HCT116 (cell line): ENCODE results near the gene UBE3C. TPM values are rescaled to one million over a fixed set of nuclear protein-coding genes. Genes with fewer than 3 reads are reported as not detected.

ENCODE experiments used
- ATAC-seq: fragments of 200-7000 bp; cut with Tn5 transposase; 2 replicates; pipeline ENCODE4 v1.9.1; 2020; ENCODE audit warnings: mild to moderate bottlenecking, moderate library complexity
- BruUV-seq: library from RNA; stranded (reverse); fragments of 400-500 nt; replicated peaks from 2 replicates; lab custom pipeline; 2021; lab: Mats Ljungman, UMichigan
- CTCF ChIA-PET: fragments of 300-600 bp; sonication (Branson Sonifier 250); formaldehyde crosslinking; loops from one replicate; lab custom pipeline; 2021; ENCODE audit warnings: antibody characterized with exemption; lab: Charles Lee
- POLR2A ChIA-PET: fragments of 300-600, 350-600 bp; sonication (Branson Sonifier 250); formaldehyde crosslinking; loops from one replicate; lab custom pipeline; 2021; ENCODE audit warnings: antibody characterized with exemption; lab: Charles Lee
- RAD21 ChIA-PET, 2 experiments: fragments of 300-600 bp; sonication (Branson Sonifier 250); formaldehyde crosslinking; loops; one replicate each; lab custom pipeline; 2023; ENCODE audit warnings: low total read pairs in 2 of 2; ENCODE audit not compliant: uncharacterized antibody in 2 of 2, unreplicated experiment in 2 of 2, low non-redundant PET in 1 of 2; lab: Charles Lee
- DNase-seq: peaks from one replicate; pipeline ENCODE4 v3.0.0-alpha.2; 2010; ENCODE audit warnings: low read depth, low spot score
- H2AFZ ChIP-seq: fragments of 200-600 bp; shearing (Covaris generic), sonication (generic); 2 replicates; pipeline ENCODE4 v1.6.1; 2017; ENCODE audit warnings: low read depth, mixed run types, mixed read lengths, antibody characterized with exemption, low read length; ENCODE audit not compliant: poor library complexity, severe bottlenecking
- H3K27ac ChIP-seq: 2 replicates; pipeline ENCODE4 v1.5.1; 2012; ENCODE audit warnings: low read depth, low read length
- H3K27me3 ChIP-seq: fragments of 200-600 bp; sonication (generic); 2 replicates; pipeline ENCODE4 v1.6.1; 2016; ENCODE audit warnings: mixed run types, low read length, mixed read lengths; ENCODE audit not compliant: insufficient read depth
- H3K36me3 ChIP-seq, 2 experiments: fragments of 200-500 bp in 1 of 2; fragments of 200-600 bp in 1 of 2; sonication (Bioruptor generic) in 1 of 2; sonication (generic) in 1 of 2; 2 replicates each; pipeline versions ENCODE4 v1.5.1 to v1.6.1; 2014 to 2016; ENCODE audit warnings: low read length in 2 of 2, inconsistent platforms in 1 of 2, mixed read lengths in 1 of 2, mixed run types in 1 of 2; ENCODE audit not compliant: insufficient read depth in 2 of 2, control insufficient read depth in 1 of 2
- H3K4me1 ChIP-seq, 2 experiments: fragments of 200-600 bp in 1 of 2; sonication (generic) in 1 of 2; 2 replicates each; pipeline versions ENCODE4 v1.5.1 to v1.6.1; 2012 to 2017; ENCODE audit warnings: low read length in 2 of 2, inconsistent platforms in 1 of 2, mild to moderate bottlenecking in 1 of 2, mixed read lengths in 1 of 2, mixed run types in 1 of 2, moderate library complexity in 1 of 2; ENCODE audit not compliant: insufficient read depth in 2 of 2, control insufficient read depth in 1 of 2
- H3K4me2 ChIP-seq: fragments of 200-600 bp; sonication (generic); 2 replicates; pipeline ENCODE4 v1.6.1; 2017; ENCODE audit warnings: mixed run types, low read length, mixed read lengths
- H3K4me3 ChIP-seq, 2 experiments: fragments of 200-600 bp in 1 of 2; sonication (generic) in 1 of 2; replicated peaks in 1 of 2; 2 replicates each; pipeline ENCODE4 v1.5.1; 2011 to 2016; ENCODE audit warnings: low read length in 2 of 2, control low read depth in 1 of 2, low read depth in 1 of 2, mild to moderate bottlenecking in 1 of 2, mixed read lengths in 1 of 2, mixed run types in 1 of 2
- H3K79me2 ChIP-seq: fragments of 200-600 bp; sonication (generic); 2 replicates; pipeline ENCODE4 v1.6.1; 2017; ENCODE audit warnings: mild to moderate bottlenecking, mixed run types, low read length, moderate library complexity, mixed read lengths; ENCODE audit not compliant: insufficient read depth
- H3K9ac ChIP-seq: fragments of 200-600 bp; sonication (generic); 2 replicates; pipeline ENCODE4 v1.6.1; 2016; ENCODE audit warnings: low read length, mixed read lengths
- H3K9me2 ChIP-seq: fragments of 200-600 bp; sonication (generic), shearing (Covaris generic); 2 replicates; pipeline ENCODE4 v1.6.1; 2017; ENCODE audit warnings: mixed run types, mild to moderate bottlenecking, moderate library complexity; ENCODE audit not compliant: insufficient read depth
- H3K9me3 ChIP-seq, 2 experiments: fragments of 200-500 bp in 1 of 2; fragments of 200-600 bp in 1 of 2; sonication (Bioruptor generic) in 1 of 2; sonication (generic) in 1 of 2; 2 replicates each; pipeline ENCODE4 v1.6.1; 2014 to 2017; ENCODE audit warnings: low read length in 2 of 2, mixed read lengths in 2 of 2, inconsistent platforms in 1 of 2, low read depth in 1 of 2, mild to moderate bottlenecking in 1 of 2, mixed run types in 1 of 2, moderate library complexity in 1 of 2; ENCODE audit not compliant: control insufficient read depth in 1 of 2, insufficient read depth in 1 of 2
- H4K20me1 ChIP-seq: fragments of 200-600 bp; sonication (generic), shearing (Covaris generic); 2 replicates; pipeline ENCODE4 v1.6.1; 2017; ENCODE audit warnings: mixed run types, mild to moderate bottlenecking, moderate library complexity; ENCODE audit not compliant: insufficient read depth
- CEBPB ChIP-seq: IDR thresholded peaks from 2 replicates; pipeline ENCODE4 v1.6.1; 2012; ENCODE audit warnings: low read depth
- EZH2phosphoT487 ChIP-seq: fragments of 200-600 bp; IDR thresholded peaks from 2 replicates; pipeline ENCODE4 v1.6.1; 2018; ENCODE audit warnings: antibody characterized with exemption, borderline replicate concordance
- POLR2AphosphoS5 ChIP-seq: IDR thresholded peaks from 2 replicates; pipeline ENCODE4 v1.6.1; 2011; ENCODE audit warnings: mild to moderate bottlenecking, low read depth, low read length, moderate library complexity
- SP1 ChIP-seq: IDR thresholded peaks from 2 replicates; pipeline ENCODE4 v1.6.1; 2012; ENCODE audit warnings: low read depth
- TCF7L2 ChIP-seq: IDR thresholded peaks from 2 replicates; pipeline ENCODE4 v1.7.0; 2011; ENCODE audit warnings: borderline replicate concordance, inconsistent platforms; ENCODE audit not compliant: insufficient read depth, insufficient read length; ENCODE audit errors: extremely low read depth
- ZFX ChIP-seq: fragments of 450-650 bp; IDR thresholded peaks from 2 replicates; pipeline ENCODE4 v1.6.1; 2017
- ZNF274 ChIP-seq: fragments of 200-500 bp; sonication (Bioruptor generic); IDR thresholded peaks from 2 replicates; pipeline ENCODE4 v1.6.1; 2014; ENCODE audit warnings: mild to moderate bottlenecking, low read depth, low read length, inconsistent platforms
- intact Hi-C: fragments of 100-400 bp; cut with micrococcal nuclease; formaldehyde crosslinking; loops from 2 replicates; pipeline ENCODE4 v1.10.0; 2022
- total RNA-seq: library from RNA; stranded (reverse); gene quantifications from one replicate; pipeline ENCODE4 v1.2.1, GENCODE V29; 2021; ENCODE audit not compliant: unreplicated experiment
- TF ChIP-seq, protein P1 (sequence below): IDR thresholded peaks from 2 replicates; pipeline ENCODE4 v1.6.1; 2011; ENCODE audit warnings: mild to moderate bottlenecking, low read length, moderate library complexity; ENCODE audit not compliant: insufficient replicate concordance; ENCODE audit errors: extremely low read depth
- TF ChIP-seq, protein P2 (sequence below): IDR thresholded peaks from 2 replicates; pipeline ENCODE4 v1.6.1; 2012; ENCODE audit warnings: low read depth
- TF ChIP-seq, protein P3 (sequence below), 3 experiments: fragments of 200-600 bp in 1 of 3; sonication (generic) in 1 of 3; IDR thresholded peaks in 2 of 3; conservative IDR thresholded peaks in 1 of 3; 2 replicates each; pipeline ENCODE4 v1.5.1; 2012 to 2017; ENCODE audit warnings: low read depth in 2 of 3, low read length in 2 of 3, antibody characterized with exemption in 1 of 3, borderline replicate concordance in 1 of 3, control low read depth in 1 of 3, mild to moderate bottlenecking in 1 of 3, mixed read lengths in 1 of 3, mixed run types in 1 of 3, moderate library complexity in 1 of 3; ENCODE audit not compliant: insufficient read depth in 1 of 3
- TF ChIP-seq, protein P4 (sequence below): IDR thresholded peaks from 2 replicates; pipeline ENCODE4 v1.6.1; 2012
- TF ChIP-seq, protein P5 (sequence below): IDR thresholded peaks from 2 replicates; pipeline ENCODE4 v1.6.1; 2012

Gene UBE3C
- total RNA-seq, 1 experiment from 2014 or later: 68.3 TPM

DNA sequence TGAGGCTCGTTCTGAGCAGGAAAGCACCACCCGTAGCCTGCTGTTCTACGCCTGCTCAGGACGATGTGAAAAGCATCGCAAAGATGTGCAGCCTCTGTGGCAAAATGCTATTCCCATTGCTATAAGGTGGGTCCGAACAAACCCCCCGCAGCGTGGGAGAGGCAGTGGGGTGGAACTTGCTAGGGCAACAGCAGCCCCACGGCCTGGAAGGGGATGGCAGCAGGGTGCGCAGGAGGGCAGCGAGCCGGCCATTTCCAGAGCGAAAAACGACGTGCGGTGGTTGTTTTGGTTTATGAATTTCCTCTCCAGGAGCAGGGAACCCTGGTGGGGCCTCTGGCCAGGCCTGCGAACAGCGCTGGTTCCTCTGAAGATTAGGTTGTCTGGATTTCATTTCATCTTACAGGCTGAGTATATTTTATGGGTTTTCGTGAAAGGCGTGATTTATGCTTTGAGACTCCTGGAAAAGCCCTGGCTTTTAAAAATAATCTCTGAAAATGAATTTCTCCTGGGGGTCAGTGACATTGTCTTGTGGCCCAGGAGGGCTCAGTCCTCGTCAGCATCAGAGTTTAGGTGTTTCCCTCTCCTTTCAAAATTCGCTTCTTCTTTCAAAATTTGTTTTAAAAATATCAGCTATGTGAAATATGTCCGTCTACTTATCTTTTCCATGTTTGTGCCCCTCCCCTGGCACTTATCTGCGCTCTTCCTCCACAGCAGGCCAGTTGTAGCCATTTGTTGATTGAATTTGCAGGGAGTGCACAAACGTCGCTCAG is 42.3 kb upstream of the UBE3C start:
- H3K27me3 ChIP-seq: no peaks in the 10 kb centered on the region
- H3K9me3 ChIP-seq: peaks cover 0 to 9% of the 10 kb centered on the region in 2 experiments; a peak in 1 of 4 replicates
- ChIA-PET CTCF (no interaction called here), RAD21 (no interaction called here), POLR2A (no interaction called here)
- TF ChIP-seq TCF7L2 (no peak), EZH2phosphoT487 (no peak), POLR2AphosphoS5 (no peak), CEBPB (no peak), SP1 (no peak), ZFX (no peak), ZNF274 (no peak)
- TF ChIP-seq, protein P1, sequence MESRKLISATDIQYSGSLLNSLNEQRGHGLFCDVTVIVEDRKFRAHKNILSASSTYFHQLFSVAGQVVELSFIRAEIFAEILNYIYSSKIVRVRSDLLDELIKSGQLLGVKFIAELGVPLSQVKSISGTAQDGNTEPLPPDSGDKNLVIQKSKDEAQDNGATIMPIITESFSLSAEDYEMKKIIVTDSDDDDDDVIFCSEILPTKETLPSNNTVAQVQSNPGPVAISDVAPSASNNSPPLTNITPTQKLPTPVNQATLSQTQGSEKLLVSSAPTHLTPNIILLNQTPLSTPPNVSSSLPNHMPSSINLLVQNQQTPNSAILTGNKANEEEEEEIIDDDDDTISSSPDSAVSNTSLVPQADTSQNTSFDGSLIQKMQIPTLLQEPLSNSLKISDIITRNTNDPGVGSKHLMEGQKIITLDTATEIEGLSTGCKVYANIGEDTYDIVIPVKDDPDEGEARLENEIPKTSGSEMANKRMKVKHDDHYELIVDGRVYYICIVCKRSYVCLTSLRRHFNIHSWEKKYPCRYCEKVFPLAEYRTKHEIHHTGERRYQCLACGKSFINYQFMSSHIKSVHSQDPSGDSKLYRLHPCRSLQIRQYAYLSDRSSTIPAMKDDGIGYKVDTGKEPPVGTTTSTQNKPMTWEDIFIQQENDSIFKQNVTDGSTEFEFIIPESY: no peak
- TF ChIP-seq, protein P2, sequence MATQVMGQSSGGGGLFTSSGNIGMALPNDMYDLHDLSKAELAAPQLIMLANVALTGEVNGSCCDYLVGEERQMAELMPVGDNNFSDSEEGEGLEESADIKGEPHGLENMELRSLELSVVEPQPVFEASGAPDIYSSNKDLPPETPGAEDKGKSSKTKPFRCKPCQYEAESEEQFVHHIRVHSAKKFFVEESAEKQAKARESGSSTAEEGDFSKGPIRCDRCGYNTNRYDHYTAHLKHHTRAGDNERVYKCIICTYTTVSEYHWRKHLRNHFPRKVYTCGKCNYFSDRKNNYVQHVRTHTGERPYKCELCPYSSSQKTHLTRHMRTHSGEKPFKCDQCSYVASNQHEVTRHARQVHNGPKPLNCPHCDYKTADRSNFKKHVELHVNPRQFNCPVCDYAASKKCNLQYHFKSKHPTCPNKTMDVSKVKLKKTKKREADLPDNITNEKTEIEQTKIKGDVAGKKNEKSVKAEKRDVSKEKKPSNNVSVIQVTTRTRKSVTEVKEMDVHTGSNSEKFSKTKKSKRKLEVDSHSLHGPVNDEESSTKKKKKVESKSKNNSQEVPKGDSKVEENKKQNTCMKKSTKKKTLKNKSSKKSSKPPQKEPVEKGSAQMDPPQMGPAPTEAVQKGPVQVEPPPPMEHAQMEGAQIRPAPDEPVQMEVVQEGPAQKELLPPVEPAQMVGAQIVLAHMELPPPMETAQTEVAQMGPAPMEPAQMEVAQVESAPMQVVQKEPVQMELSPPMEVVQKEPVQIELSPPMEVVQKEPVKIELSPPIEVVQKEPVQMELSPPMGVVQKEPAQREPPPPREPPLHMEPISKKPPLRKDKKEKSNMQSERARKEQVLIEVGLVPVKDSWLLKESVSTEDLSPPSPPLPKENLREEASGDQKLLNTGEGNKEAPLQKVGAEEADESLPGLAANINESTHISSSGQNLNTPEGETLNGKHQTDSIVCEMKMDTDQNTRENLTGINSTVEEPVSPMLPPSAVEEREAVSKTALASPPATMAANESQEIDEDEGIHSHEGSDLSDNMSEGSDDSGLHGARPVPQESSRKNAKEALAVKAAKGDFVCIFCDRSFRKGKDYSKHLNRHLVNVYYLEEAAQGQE: no peak
- TF ChIP-seq, protein P3, sequence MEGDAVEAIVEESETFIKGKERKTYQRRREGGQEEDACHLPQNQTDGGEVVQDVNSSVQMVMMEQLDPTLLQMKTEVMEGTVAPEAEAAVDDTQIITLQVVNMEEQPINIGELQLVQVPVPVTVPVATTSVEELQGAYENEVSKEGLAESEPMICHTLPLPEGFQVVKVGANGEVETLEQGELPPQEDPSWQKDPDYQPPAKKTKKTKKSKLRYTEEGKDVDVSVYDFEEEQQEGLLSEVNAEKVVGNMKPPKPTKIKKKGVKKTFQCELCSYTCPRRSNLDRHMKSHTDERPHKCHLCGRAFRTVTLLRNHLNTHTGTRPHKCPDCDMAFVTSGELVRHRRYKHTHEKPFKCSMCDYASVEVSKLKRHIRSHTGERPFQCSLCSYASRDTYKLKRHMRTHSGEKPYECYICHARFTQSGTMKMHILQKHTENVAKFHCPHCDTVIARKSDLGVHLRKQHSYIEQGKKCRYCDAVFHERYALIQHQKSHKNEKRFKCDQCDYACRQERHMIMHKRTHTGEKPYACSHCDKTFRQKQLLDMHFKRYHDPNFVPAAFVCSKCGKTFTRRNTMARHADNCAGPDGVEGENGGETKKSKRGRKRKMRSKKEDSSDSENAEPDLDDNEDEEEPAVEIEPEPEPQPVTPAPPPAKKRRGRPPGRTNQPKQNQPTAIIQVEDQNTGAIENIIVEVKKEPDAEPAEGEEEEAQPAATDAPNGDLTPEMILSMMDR (IDR thresholded peaks at IDR 0.05 in 2 of 3, conservative IDR thresholded peaks at IDR 0.05 in 1 of 3; ENCODE audit: borderline replicate concordance in 1 of 3, insufficient read depth in 1 of 3, low read depth in 2 of 3, low read length in 2 of 3): no peak
- TF ChIP-seq, protein P4, sequence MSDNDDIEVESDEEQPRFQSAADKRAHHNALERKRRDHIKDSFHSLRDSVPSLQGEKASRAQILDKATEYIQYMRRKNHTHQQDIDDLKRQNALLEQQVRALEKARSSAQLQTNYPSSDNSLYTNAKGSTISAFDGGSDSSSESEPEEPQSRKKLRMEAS: no peak
- TF ChIP-seq, protein P5, sequence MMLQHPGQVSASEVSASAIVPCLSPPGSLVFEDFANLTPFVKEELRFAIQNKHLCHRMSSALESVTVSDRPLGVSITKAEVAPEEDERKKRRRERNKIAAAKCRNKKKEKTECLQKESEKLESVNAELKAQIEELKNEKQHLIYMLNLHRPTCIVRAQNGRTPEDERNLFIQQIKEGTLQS: no peak
- intact Hi-C loops: no loop called here
- H3K4me1 ChIP-seq: no peaks in the 10 kb centered on the region
- H3K9me2 ChIP-seq: no peaks in the 10 kb centered on the region
- H3K79me2 ChIP-seq: no peaks in the 10 kb centered on the region
- H4K20me1 ChIP-seq: no peaks in the 10 kb centered on the region
- ATAC-seq (no peak), DNase-seq (no peak)
- H3K27ac ChIP-seq: no peak overlapping the region
- no peaks in the 10 kb centered on the region for H3K36me3 ChIP-seq
- H3K4me3 ChIP-seq: no peak overlapping the region
- BruUV-seq: no TSS peak
- no peak overlapping the region for H2AFZ ChIP-seq
- H3K9ac ChIP-seq: no peak overlapping the region
- H3K4me2 ChIP-seq: no peak overlapping the region
